Testis (tissue), 5 donors: ENCODE measurements around the gene SLC38A10. TPM values are rescaled to one million over a fixed set of nuclear protein-coding genes. Genes with fewer than 3 reads are reported as not detected.

Experiments used
- DNase-seq: peaks from one replicate; pipeline ENCODE4 v3.0.0-alpha.2; 2019
- H3K27ac ChIP-seq, 2 donors: fragments of 200-600 bp; sonication (generic); one replicate each; pipeline ENCODE4 v1.5.1; 2019
- H3K27me3 ChIP-seq: fragments of 200-600 bp; sonication (generic); one replicate; pipeline ENCODE4 v1.5.1; 2019
- H3K36me3 ChIP-seq: fragments of 200-600 bp; sonication (generic); one replicate; pipeline ENCODE4 v1.5.1; 2017; ENCODE audit warnings: low read depth; ENCODE audit errors: missing control alignments
- H3K4me1 ChIP-seq: fragments of 200-600 bp; sonication (generic); one replicate; pipeline ENCODE4 v1.5.1; 2019
- H3K4me3 ChIP-seq, 2 donors: fragments of 200-600 bp; sonication (generic); one replicate each; pipeline ENCODE4 v1.5.1; 2017 to 2019
- H3K9me3 ChIP-seq: fragments of 200-600 bp; sonication (generic); one replicate; pipeline ENCODE4 v1.5.1; 2017
- CTCF ChIP-seq, 3 experiments: fragments of 450-650 bp in 2 of 3; fragments of 200-600 bp in 1 of 3; sonication (generic) in 1 of 3; IDR thresholded peaks; one replicate each; pipeline ENCODE4 v1.5.1; 2016 to 2019; ENCODE audit warnings: antibody characterized with exemption in 3 of 3, mild to moderate bottlenecking in 2 of 3, moderate library complexity in 1 of 3
- POLR2A ChIP-seq: fragments of 450-650 bp; IDR thresholded peaks from one replicate; pipeline ENCODE4 v1.6.1; 2017; ENCODE audit warnings: antibody characterized with exemption, mild to moderate bottlenecking, moderate library complexity
- WGBS, 2 donors: methylation state at CpG; one replicate each; pipeline ENCODE4 v1.1.5; 2018; 5-methylcytosine and 5-hydroxymethylcytosine counted together
- intact Hi-C: fragments of 100-400 bp; cut with DNase I; formaldehyde crosslinking; loops from one replicate; pipeline ENCODE4 v1.15.1; 2023; ENCODE audit warnings: low total_unique reads
- long read RNA-seq, 2 donors: transcript quantifications; one replicate each; lab custom pipeline, GENCODE V29; 2026
- polyA plus RNA-seq: library from polyadenylated mRNA; stranded (reverse); fragments of 350-450 nt; fragmentation: Illumina TruSeq; extraction: RNeasy Lipid Tissue Mini Kit (QIAGEN cat#74804); gene quantifications from one replicate; pipeline ENCODE4 v1.2.3, GENCODE V29; 2014; ENCODE audit warnings: low read depth, low replicate concordance; ENCODE audit not compliant: insufficient read depth
- total RNA-seq, 2 donors: library from RNA; depleted of rRNA; stranded (reverse); fragments of >200 nt; gene quantifications; one replicate each; pipeline ENCODE4 v1.2.3, GENCODE V29; 2016

Gene SLC38A10
- 100 to 1,000 TPM; 131 to 150 TPM for total RNA-seq
- polyA plus RNA-seq = 77.1 TPM
- long read RNA-seq, donor 1, full-length matches to known transcripts = 11 of 11 reads
- long read RNA-seq, donor 1, partial matches to known transcripts = 0 of 11 reads
- long read RNA-seq, donor 1, other reads (novel, unspliced or antisense) = 0 of 11 reads
- long read RNA-seq, donor 2, full-length matches to known transcripts = 7 of 7 reads
- long read RNA-seq, donor 2, partial matches to known transcripts = 0 of 7 reads
- long read RNA-seq, donor 2, other reads (novel, unspliced or antisense) = 0 of 7 reads

DNA sequence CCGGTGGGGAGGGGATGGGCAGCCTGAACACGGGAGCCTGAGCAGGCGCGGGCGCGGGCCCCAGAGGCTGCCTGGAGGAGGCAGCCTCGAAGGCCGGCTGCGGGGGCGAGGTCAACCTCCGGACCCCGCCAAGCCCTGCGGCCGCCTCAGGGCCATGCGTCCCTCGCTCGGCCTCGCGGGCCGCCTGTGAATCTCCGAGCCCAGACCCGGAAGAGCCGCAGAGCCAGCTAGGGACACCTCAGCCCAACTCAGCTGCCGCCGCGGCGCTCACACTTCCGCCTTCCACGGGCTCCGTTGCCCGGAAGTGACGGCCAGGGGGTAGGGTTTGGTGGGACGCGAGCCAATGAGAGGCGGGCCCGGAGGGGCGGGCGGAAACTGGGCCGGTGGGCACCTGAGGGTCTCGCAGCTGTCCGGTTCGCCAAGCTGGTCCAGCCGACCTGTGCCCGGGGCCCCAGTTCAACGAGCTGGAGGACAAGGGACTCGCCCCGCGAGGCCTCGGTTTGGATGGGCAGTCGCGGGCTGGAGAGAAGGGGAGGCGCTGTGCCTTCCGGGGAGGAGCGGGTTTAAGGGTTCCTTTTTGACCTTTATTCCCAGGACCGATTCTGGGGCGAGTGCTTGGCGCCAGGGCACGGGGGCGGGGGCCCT lies at the start of gene SLC38A10:
Gene SLC38A10 (minus strand): TSS at position 277 of the 645 bp plus-strand sequence. CDS start 386 bp downstream, outside the sequence.
- WGBS, 2 donors = 0 to 1% methylated on average over 14 to 41 of the region's 59 CpGs
- peak; percentile 95 for DNase-seq
- no peaks in the 10 kb centered on the region for H3K36me3 ChIP-seq
- H3K4me3 ChIP-seq = peak within 1 kb of the TSS; percentile 72 to 99
- H3K27me3 ChIP-seq = no peaks in the 10 kb centered on the region
- H3K9me3 ChIP-seq = no peaks in the 10 kb centered on the region
- peak within 1 kb of the TSS; percentile 88 to 93 for H3K27ac ChIP-seq
- peaks cover 24% of the 10 kb centered on the region for H3K4me1 ChIP-seq
- intact Hi-C loops = no loop called here
- TF ChIP-seq CTCF (IDR thresholded peaks at IDR 0.05) = no peak
- peak; percentile 78 for TF ChIP-seq POLR2A

DNA sequence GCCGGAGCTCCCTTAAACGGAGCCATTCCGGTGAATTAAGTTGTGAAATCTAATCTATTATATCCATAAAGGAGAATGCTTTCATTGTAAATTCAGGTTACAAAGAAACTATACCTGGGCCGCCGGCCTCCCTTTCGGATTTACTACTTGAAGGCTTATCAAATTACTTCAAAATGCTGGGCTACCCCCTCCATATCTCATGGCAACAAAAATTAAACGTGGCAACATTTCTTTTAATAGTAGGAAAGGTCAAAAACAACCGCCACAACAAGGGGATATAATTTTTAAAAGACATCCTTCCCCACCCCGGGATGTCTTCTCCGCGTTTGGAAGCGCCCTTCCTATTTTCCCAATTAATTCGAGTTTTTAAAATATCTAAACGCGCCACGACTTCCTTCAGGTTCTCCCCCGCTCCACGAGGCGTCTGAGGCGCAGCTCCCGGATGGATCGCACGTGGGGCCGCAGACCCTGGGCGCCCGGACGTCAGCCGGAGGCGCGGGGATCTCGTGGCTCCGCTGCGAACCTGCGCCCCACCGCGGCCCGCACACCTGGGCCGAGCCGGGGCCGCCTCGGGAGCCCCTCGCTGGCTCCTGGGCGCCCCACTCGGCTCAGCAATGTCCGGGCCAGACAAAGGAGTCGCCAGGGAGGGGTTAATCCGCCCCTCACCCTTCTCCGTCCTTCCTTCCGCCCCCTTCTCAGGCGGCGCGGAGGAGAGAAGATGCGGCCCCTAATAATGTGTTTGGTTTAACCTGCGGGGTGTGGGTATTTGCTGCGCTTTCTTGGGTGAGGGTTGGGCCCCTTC lies 47.4 kb upstream of the SLC38A10 start:
- no peaks in the 10 kb centered on the region for H3K27me3 ChIP-seq
- intact Hi-C loops = no loop called here
- TF ChIP-seq POLR2A = no peak
- peaks cover 24% of the 10 kb centered on the region for H3K4me1 ChIP-seq
- no peaks in the 10 kb centered on the region for H3K36me3 ChIP-seq
- WGBS, 2 donors = 6 to 14% methylated on average over 35 to 55 of the region's 55 CpGs
- H3K27ac ChIP-seq = peak overlapping the region; percentile 87 to 90
- peak overlapping the region; percentile 66 to 81 for H3K4me3 ChIP-seq
- no peaks in the 10 kb centered on the region for H3K9me3 ChIP-seq
- no peak for DNase-seq

DNA sequence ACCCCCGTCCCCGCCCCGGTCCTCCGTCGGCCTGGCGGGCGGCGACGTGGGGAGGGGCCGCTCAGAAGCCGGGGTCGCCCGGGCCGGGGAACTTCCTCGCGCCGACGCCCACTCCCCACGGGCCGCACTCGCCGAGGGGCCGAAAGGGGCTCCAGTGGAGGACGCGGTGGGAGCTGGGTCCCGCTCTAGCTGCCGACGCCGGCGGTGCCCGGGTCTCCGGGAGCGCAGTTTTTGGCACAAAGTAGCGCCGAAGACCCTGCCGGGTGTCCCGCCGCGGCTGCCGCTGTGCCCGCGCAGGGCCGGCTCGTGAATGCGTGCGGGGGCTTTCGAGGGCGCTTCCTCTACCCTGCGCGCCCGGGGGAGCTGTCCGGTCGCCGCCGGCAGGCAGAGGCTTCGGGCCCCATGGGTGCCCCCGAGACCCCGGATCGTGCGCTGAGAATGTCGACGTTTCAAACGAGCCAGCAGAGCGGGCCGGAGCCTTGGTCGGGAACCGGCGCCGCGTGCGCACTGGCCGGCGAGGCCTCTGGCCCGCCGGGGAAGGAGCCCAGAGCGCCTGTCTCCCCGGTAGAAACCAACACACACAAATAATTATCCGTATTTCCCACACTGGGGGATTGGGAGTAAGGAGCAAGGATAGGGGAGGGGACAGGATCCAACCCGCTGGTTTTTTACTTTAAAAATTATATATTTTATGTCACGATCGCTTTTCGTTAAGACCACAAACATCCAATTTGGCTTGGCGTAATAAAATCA lies 46.6 kb upstream of the SLC38A10 start:
- Histone ChIP-seq H3K36me3 (no peaks in the 10 kb centered on the region), H3K9me3 (no peaks in the 10 kb centered on the region), H3K27ac (peak overlapping the region; percentile 87 to 90), H3K4me1 (peaks cover 31% of the 10 kb centered on the region), H3K27me3 (no peaks in the 10 kb centered on the region), H3K4me3 (peak overlapping the region; percentile 36 to 81)
- intact Hi-C loops = no loop called here
- DNase-seq = no peak
- TF ChIP-seq CTCF (IDR thresholded peaks at IDR 0.05) (no peak), POLR2A (no peak)
- WGBS, 2 donors = 15 to 23% methylated on average over 9 to 70 of the region's 83 CpGs

DNA sequence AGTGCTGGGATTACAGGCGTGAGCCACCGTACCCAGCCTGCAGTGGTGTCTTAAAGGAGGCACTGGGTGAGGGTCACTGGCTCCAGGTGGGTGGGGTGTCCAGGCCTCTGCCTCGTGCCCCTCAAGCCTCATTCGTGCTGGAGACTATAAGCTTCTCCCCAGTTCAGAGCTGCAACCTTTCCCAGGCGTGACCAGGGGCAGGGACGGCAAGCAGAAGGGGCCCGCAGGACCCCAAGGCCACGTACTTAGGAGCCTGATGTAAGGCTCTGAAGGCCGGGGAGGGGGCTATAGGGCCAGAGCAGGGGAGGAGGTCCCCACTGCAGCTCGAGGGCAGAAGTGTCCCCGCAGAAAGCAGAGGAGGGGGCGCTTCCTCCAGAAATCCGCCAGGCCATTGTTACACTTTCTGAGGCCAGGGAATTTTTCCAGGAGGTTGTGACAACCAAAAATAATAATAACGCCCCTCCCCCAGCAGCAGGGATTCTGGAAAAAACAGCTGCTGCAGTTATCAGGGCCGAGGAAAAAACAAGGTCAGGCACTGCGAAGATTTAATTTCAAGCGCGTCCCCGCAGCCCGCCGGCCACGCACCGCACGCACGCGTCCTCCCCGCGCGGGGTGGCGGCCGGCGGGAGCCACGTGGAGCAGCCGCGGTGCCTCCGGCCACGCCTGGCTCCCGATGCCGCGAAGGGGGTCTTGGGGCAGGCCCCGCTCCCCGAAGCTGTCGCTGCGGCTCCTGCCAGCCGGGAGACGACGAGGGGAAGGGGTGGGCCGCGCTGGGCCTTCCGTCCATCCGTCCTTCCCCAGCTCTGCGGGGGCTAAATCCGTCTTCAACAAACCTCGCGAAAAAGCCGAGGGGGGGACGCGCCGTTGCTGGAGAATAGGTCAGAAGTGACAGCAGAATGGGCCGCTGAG lies 45.8 kb upstream of the SLC38A10 start:
- peak overlapping the region; percentile 87 to 90 for H3K27ac ChIP-seq
- H3K9me3 ChIP-seq = no peaks in the 10 kb centered on the region
- H3K27me3 ChIP-seq = no peaks in the 10 kb centered on the region
- H3K4me1 ChIP-seq = peaks cover 31% of the 10 kb centered on the region
- H3K36me3 ChIP-seq = no peaks in the 10 kb centered on the region
- TF ChIP-seq POLR2A (no peak), CTCF (IDR thresholded peaks at IDR 0.05) (no peak)
- H3K4me3 ChIP-seq = peak overlapping the region; percentile 36 to 81
- intact Hi-C loops = no loop called here
- no peak for DNase-seq
- 6 to 12% methylated on average over 22 to 56 of the region's 60 CpGs for WGBS, 2 donors
